ENCODE results near the gene CCL26.
"Not testable (repeated sequence)": the region's sequence is repeated elsewhere in the genome, so short reads cannot be mapped to it uniquely, and the experiment has no call there.

The CCL26 gene

DNA sequence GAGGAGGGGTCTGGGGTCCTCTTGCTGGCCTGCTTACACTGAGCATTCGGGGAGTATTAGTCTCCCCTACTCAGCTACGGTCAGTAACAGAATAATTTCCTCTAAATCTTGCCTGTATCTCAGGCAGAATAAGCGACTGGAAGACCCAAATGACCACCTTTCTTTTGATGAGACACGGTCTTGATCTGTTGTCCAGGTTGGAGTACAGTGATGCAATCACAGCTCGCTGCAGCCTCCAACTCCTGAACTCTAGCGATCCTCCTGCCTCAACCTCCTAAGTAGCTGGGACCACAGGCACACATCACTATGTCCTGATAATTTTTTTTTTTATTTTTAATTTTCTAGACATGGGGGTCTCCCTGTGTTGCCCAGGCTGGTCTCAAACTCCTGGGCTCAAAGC, 24.4 kb upstream of the CCL26 start:
- POLR2A ChIA-PET, result no interaction called here
- TF ChIP-seq, protein P1, sequence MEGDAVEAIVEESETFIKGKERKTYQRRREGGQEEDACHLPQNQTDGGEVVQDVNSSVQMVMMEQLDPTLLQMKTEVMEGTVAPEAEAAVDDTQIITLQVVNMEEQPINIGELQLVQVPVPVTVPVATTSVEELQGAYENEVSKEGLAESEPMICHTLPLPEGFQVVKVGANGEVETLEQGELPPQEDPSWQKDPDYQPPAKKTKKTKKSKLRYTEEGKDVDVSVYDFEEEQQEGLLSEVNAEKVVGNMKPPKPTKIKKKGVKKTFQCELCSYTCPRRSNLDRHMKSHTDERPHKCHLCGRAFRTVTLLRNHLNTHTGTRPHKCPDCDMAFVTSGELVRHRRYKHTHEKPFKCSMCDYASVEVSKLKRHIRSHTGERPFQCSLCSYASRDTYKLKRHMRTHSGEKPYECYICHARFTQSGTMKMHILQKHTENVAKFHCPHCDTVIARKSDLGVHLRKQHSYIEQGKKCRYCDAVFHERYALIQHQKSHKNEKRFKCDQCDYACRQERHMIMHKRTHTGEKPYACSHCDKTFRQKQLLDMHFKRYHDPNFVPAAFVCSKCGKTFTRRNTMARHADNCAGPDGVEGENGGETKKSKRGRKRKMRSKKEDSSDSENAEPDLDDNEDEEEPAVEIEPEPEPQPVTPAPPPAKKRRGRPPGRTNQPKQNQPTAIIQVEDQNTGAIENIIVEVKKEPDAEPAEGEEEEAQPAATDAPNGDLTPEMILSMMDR (IDR thresholded peaks at IDR 0.05; ENCODE audit: insufficient read depth, low read length, missing control alignments), result no peak
- CTCF ChIA-PET, result no interaction called here
- DNase-seq (ENCODE audit: low read depth, low spot score), result no peak
- H3K4me3 ChIP-seq (ENCODE audit: low read depth, low read length), result no peak overlapping the region

DNA sequence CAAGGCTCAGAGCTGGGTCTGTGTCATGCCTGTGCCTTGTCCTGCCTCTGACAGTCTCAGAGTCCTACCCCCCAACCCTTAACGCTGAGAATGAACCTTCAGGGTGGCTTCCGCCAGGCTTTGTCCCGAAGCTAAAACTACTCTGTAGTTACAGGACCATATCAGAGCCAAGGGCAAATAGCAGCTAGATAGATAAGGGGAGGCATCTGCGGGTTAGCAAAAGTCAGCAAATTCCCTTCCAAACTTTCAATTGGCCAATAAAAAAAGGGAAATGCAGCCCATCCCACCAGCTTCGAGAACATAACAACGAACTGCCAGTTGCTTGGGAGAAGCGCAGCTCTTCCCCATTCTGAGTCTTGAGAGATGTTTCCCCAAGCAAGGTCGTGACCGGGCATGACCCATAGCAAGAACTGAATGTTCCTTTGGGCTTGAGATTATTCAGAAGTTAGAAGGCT, 23.8 kb upstream of the CCL26 start:
- no peak for DNase-seq (ENCODE audit: low read depth, low spot score)
- CTCF ChIA-PET, result no interaction called here

DNA sequence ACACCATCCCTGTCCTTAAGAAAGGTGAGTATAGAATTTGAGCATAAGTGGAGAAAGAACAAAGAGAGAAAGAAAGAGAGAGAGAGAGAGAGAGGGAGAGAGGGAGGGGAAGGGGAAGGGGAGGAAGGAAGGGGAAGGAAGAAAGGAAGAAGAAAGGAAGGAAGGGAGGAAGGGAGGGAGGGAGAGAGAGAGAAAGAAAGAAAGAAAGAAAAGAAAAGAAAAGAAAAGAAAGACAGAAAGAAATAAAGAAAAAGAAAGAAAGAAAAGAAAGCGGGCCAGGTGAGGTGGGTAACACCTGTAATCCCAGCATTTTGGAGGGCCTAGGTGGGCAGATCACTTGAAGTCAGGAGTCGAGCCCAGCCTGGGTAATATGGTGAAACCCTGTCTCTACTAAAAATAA, 21.7 kb upstream of the CCL26 start:
- TF ChIP-seq, protein P1 (IDR thresholded peaks at IDR 0.05; ENCODE audit: insufficient read depth, low read length, missing control alignments), result no peak
- CTCF ChIA-PET, result no interaction called here
- DNase-seq (ENCODE audit: low read depth, low spot score), result no peak
- H3K4me3 ChIP-seq (ENCODE audit: low read depth, low read length), result no peak overlapping the region
- POLR2A ChIA-PET, result no interaction called here

More for the DNA sequence above, 23.8 kb upstream of the CCL26 start:
- TF ChIP-seq, protein P1 (IDR thresholded peaks at IDR 0.05; ENCODE audit: insufficient read depth, low read length, missing control alignments), result no peak
- no peak overlapping the region for H3K4me3 ChIP-seq (ENCODE audit: low read depth, low read length)
- POLR2A ChIA-PET, result no interaction called here

DNA sequence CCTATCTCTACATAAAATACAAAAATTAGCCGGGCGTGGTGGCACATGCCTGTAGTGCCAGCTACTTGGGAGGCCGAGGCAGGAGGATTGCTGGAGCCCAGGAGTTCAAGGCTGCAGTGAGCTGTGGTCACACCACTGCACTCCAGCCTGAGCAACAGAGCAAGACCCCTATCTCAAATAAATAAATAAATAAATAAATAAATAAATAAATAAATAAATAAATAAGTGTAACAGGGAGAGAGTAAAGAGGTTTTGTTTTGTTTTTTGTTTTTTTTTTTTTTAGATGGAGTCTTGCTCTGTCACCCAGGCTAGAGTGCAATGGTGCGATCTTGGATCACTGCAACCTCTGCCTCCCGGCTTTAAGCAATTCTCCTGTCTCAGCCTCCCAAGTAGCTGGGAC, 20.6 kb upstream of the CCL26 start:
- DNase-seq (ENCODE audit: low read depth, low spot score); CTCF ChIA-PET; POLR2A ChIA-PET; H3K4me3 ChIP-seq (ENCODE audit: low read depth, low read length): not testable (repeated sequence)

DNA sequence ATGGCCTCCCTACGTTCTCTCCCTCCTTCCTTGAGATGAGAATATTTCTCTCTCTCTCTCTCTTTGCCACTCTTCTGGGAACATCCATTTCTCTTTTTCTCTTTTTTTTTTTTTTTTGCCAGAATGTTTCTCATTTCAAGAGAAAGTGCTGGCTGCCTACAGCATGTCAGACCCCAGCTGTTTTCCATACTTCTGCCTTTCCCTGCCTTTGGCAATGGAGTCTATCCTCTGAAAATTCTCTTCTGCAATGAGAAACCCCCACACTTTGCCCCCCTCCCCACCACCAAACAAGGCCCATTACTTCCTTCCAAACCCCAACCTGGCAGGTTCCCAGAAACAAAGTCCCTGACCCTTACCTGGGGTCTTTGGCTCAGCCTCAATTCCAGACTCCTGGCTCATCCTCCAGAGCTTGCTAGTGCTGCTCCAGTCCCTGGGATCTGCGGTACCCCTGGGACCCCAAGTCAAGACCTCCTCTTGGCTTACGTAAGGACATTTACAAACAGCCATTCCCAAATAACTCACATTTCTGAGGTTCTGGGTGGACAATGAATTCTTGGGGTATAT, 17.4 kb upstream of the CCL26 start:
- DNase-seq (ENCODE audit: low read depth, low spot score), result no peak
- CTCF ChIA-PET, result no interaction called here
- H3K4me3 ChIP-seq (ENCODE audit: low read depth, low read length), result no peak overlapping the region
- POLR2A ChIA-PET, result no interaction called here
- TF ChIP-seq, protein P1 (IDR thresholded peaks at IDR 0.05; ENCODE audit: insufficient read depth, low read length, missing control alignments), result no peak

DNA sequence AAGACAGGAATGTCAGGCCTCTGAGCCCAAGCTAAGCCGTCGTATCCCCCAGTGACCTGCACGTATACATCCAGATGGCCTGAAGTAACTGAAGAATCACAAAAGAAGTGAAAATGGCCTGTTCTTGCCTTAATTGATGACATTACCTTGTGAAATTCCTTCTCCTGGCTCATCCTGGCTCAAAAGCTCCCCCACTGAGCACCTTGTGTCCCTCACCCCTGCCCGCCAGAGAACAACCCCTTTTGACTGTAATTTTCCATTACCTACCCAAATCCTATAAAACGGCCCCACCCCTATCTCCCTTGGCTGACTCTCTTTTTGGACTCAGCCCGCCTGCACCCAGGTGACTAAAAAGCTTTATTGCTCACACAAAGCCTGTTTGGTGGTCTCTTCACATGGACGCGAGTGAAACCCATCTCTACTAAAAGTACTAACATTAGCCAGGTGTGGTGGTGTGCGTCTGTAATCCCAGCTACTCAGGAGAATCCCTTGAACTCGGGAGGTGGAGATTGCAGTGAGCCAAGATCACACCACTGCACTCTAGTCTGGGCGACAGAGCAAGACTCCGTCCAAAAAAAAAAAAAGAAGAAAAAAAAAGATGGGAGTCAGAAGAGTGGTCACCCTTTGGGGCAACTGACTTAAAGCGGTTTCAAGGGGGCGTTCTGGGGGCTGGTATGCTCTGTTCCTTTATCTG, 16.3 kb upstream of the CCL26 start:
- CTCF ChIA-PET; POLR2A ChIA-PET; DNase-seq (ENCODE audit: low read depth, low spot score); H3K4me3 ChIP-seq (ENCODE audit: low read depth, low read length): not testable (repeated sequence)

DNA sequence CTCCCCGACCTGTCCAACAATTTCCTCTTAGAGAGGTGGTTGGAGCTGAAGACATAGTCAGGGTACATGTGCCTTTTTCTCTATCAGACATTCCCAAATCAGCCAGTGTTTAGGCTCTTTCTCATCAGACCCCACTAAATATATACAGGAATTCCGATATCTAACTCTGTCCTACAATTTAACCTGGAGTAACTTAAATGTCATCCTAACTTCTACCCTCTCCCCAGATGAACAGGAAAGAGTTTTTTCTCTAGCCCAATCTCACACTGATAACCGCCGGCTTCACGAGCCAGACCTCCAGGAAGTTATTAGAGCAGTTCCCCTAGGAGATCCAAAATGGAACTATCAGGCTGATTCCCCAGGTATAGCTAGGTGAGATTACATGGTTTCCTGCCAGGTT, 11.0 kb upstream of the CCL26 start:
- not testable (repeated sequence) for DNase-seq (ENCODE audit: low read depth, low spot score)
- CTCF ChIA-PET, result interaction anchor here (0.6 kb wide), 1 partner anchor 89 kb away, joined by 3 read pairs; no protein-coding TSS in a partner anchor

DNA sequence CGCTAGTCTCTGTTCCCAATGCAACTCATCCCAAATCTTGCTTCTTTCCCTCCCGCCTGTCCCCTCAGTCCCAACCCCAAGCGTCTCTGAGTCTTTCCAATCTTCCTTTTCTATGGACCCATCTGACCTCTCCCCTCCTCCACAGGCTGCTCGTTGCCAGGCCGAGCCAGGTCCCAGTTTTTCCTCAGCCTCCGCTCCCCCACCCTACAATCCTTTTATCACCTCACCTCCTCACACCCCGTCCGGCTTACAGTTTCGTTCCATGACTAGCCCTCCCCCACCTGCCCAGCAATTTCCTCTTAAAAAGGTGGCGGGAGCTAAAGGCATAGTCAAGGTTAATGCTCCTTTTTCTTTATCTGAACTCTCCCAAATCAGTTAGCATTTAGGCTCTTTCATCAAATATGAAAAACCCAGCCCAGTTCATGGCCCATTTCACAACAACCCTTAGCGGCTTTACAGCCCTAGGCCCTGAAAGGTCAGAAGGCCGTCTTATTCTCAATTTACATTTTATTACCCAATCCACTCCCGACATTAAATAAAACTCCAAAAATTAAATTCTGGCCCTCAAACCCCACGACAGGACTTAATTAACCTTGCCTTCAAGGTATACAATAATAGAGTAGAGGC, 8.7 kb upstream of the CCL26 start:
- H3K4me3 ChIP-seq (ENCODE audit: low read depth, low read length); CTCF ChIA-PET; DNase-seq (ENCODE audit: low read depth, low spot score); POLR2A ChIA-PET: not testable (repeated sequence)

More for the DNA sequence above, 11.0 kb upstream of the CCL26 start:
- POLR2A ChIA-PET; H3K4me3 ChIP-seq (ENCODE audit: low read depth, low read length): not testable (repeated sequence)

DNA sequence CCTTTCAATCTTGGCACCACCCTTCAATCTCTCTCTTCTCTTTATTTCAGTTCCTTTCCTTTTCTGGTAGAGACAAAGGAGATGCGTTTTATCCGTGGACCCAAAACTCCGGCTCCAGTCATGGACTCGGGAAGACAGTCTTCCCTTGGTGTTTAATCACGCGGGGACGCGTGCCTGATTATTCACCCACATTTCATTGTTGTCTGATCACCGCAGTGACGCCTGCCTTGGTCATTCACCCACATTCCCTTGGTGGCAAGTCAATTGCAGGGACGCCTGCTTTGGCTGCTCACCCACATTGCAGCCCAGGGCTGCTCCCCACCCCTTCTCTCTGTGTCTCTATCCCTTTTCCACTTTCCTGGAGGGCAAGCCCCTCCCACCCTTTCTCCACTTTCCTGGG, 7.5 kb upstream of the CCL26 start:
- POLR2A ChIA-PET; CTCF ChIA-PET; DNase-seq (ENCODE audit: low read depth, low spot score); H3K4me3 ChIP-seq (ENCODE audit: low read depth, low read length): not testable (repeated sequence)

DNA sequence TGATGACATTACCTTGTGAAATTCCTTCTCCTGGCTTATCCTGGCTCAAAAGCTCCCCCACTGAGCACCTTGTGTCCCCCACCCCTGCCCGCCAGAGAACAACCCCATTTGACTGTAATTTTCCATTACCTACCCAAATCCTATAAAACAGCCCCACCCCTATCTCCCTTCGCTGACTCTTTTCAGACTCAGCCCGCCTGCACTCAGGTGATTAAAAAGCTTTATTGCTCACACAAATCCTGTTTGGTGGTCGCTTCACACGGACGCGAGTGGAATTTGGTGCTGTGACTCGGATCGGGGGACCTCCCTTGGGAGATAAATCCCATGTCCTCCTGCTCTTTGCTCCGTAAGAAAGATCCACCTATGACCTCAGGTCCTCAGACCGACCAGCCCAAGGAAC, 7.0 kb upstream of the CCL26 start:
- POLR2A ChIA-PET; H3K4me3 ChIP-seq (ENCODE audit: low read depth, low read length); CTCF ChIA-PET: not testable (repeated sequence)

More for the DNA sequence above, 7.0 kb upstream of the CCL26 start:
- not testable (repeated sequence) for DNase-seq (ENCODE audit: low read depth, low spot score)

Measured in AG04449 (cell line).